A549 (cell line): ENCODE measurements around the gene AP1S2. TPM values are rescaled to one million over a fixed set of nuclear protein-coding genes. Genes with fewer than 3 reads are reported as not detected.

Experiments used
- ATAC-seq, 2 experiments: fragments of 200-7000 bp in 1 of 2; fragments of >200 bp in 1 of 2; cut with Nextera tagmentation in 1 of 2; cut with Tn5 transposase in 1 of 2; 3 replicates each; pipeline versions ENCODE4 v1.8.0 to v1.9.1; 2018 to 2020; ENCODE audit warnings: mild to moderate bottlenecking in 1 of 2, moderate library complexity in 1 of 2
- CTCF ChIA-PET: fragments of 300-600 bp; sonication (Branson Sonifier 250); formaldehyde crosslinking; extraction: SDS; loops from one replicate; lab custom pipeline; 2021; ENCODE audit warnings: antibody characterized with exemption, inconsistent platforms; lab: Yijun Ruan, JAX
- POLR2A ChIA-PET: fragments of 350-600 bp; formaldehyde crosslinking; extraction: SDS; loops from one replicate; lab custom pipeline; 2021; ENCODE audit warnings: antibody characterized with exemption, inconsistent platforms; lab: Yijun Ruan, JAX
- DNase-seq, 2 experiments: peaks; one replicate each; pipeline versions ENCODE4 v3.0.0 to v3.0.0-alpha.2; 2011 to 2016; ENCODE audit warnings: low read depth in 1 of 2, low spot score in 1 of 2
- FAIRE-seq: peaks from 2 replicates; lab custom pipeline; 2011; peaks lifted over from hg19 to GRCh38; lab: Jason Lieb, UNC
- H3K27ac ChIP-seq, 2 experiments: fragments of >200 bp; sonication (Bioruptor Twin); formaldehyde crosslinking; 3 replicates each; pipeline ENCODE4 v1.5.1; 2016 to 2017
- H3K4me1 ChIP-seq: fragments of >200 bp; sonication (Bioruptor Twin); formaldehyde crosslinking; 3 replicates; pipeline ENCODE4 v1.6.1; 2016
- H3K4me2 ChIP-seq: fragments of >200 bp; sonication (Bioruptor Twin); formaldehyde crosslinking; 3 replicates; pipeline ENCODE4 v1.6.1; 2016
- H3K4me3 ChIP-seq: fragments of >200 bp; sonication (Bioruptor Twin); formaldehyde crosslinking; 3 replicates; pipeline ENCODE4 v1.5.1; 2016
- H3K9me3 ChIP-seq: fragments of >200 bp; sonication (Bioruptor Twin); formaldehyde crosslinking; 3 replicates; pipeline ENCODE4 v1.6.1; 2016
- CBX8 ChIP-seq: fragments of 200-600 bp; sonication (generic); IDR thresholded peaks from 2 replicates; pipeline ENCODE4 v1.6.1; 2016
- CHD2 ChIP-seq: fragments of 150-350 bp; IDR thresholded peaks from 2 replicates; pipeline ENCODE4 v1.6.1; 2014; ENCODE audit warnings: low read length; ENCODE audit not compliant: partially characterized antibody
- EHF ChIP-seq: fragments of 250-450 bp; sonication (Bioruptor Pico); IDR thresholded peaks from 2 replicates; pipeline ENCODE4 v1.5.0; 2020; ENCODE audit warnings: mild to moderate bottlenecking
- EP300 ChIP-seq, 2 experiments: fragments of >200 bp; sonication (Bioruptor Twin); formaldehyde crosslinking; IDR thresholded peaks; 2 replicates in 1 of 2; 3 replicates in 1 of 2; pipeline ENCODE4 v1.6.1; 2016 to 2017
- ESRRA ChIP-seq: fragments of 150-350 bp; IDR thresholded peaks from 2 replicates; pipeline ENCODE4 v1.6.1; 2014; ENCODE audit warnings: mild to moderate bottlenecking, low read length, borderline replicate concordance
- FOSB ChIP-seq: fragments of 250-450 bp; sonication (Bioruptor Pico); IDR thresholded peaks from 2 replicates; pipeline ENCODE4 v1.5.0; 2020; ENCODE audit warnings: mild to moderate bottlenecking, moderate library complexity
- GATA3 ChIP-seq: IDR thresholded peaks from 2 replicates; pipeline ENCODE4 v1.6.1; 2012; ENCODE audit warnings: borderline replicate concordance
- HEYL ChIP-seq: fragments of 250-450 bp; sonication (Bioruptor Pico); IDR thresholded peaks from 2 replicates; pipeline ENCODE4 v1.8.0; 2021; ENCODE audit warnings: mild to moderate bottlenecking, moderate library complexity
- HOXB13 ChIP-seq: fragments of 250-450 bp; sonication (Bioruptor Pico); IDR thresholded peaks from 2 replicates; pipeline ENCODE4 v1.5.0; 2020; ENCODE audit warnings: low read depth, mild to moderate bottlenecking, moderate library complexity
- JUN ChIP-seq, 2 experiments: fragments of >200 bp; sonication (Bioruptor Twin); formaldehyde crosslinking; IDR thresholded peaks; 2 replicates in 1 of 2; 3 replicates in 1 of 2; pipeline ENCODE4 v1.6.1; 2016 to 2017
- MAFK ChIP-seq: fragments of 450-650 bp; IDR thresholded peaks from 2 replicates; pipeline ENCODE4 v1.6.1; 2014; ENCODE audit not compliant: partially characterized antibody
- MAX ChIP-seq: IDR thresholded peaks from 2 replicates; pipeline ENCODE4 v1.6.1; 2012
- MAZ ChIP-seq: fragments of 150-350 bp; IDR thresholded peaks from 2 replicates; pipeline ENCODE4 v1.6.1; 2014; ENCODE audit warnings: antibody characterized with exemption, low read depth, low read length, borderline replicate concordance
- NFE2L2 ChIP-seq: fragments of 150-350 bp; conservative IDR thresholded peaks from 2 replicates; pipeline ENCODE4 v1.6.1; 2014; ENCODE audit warnings: low read length
- NPAS2 ChIP-seq: fragments of 250-450 bp; sonication (Bioruptor Pico); IDR thresholded peaks from 2 replicates; pipeline ENCODE4 v1.8.0; 2022; ENCODE audit warnings: mild to moderate bottlenecking, moderate library complexity, borderline replicate concordance
- PBX3 ChIP-seq: IDR thresholded peaks from 2 replicates; pipeline ENCODE4 v1.6.1; 2012
- PHF8 ChIP-seq: fragments of 200-600 bp; sonication (generic); IDR thresholded peaks from 2 replicates; pipeline ENCODE4 v1.6.1; 2016; ENCODE audit warnings: low read depth, mild to moderate bottlenecking, antibody characterized with exemption, moderate library complexity, borderline replicate concordance
- POLR2A ChIP-seq: IDR thresholded peaks from 2 replicates; pipeline ENCODE4 v1.6.1; 2012; ENCODE audit warnings: mild to moderate bottlenecking, low read length
- RAD21 ChIP-seq, 2 experiments: fragments of >200 bp in 1 of 2; sonication (Bioruptor Twin) in 1 of 2; formaldehyde crosslinking in 1 of 2; IDR thresholded peaks in 1 of 2; conservative IDR thresholded peaks in 1 of 2; 2 replicates in 1 of 2; 3 replicates in 1 of 2; pipeline ENCODE4 v1.6.1; 2012 to 2018; ENCODE audit warnings: inconsistent platforms in 1 of 2
- RFX5 ChIP-seq: fragments of 450-650 bp; IDR thresholded peaks from 2 replicates; pipeline ENCODE4 v1.7.1; 2014; ENCODE audit warnings: antibody characterized with exemption, mild to moderate bottlenecking, moderate library complexity
- SMC3 ChIP-seq: fragments of >200 bp; sonication (Bioruptor Twin); formaldehyde crosslinking; IDR thresholded peaks from 3 replicates; pipeline ENCODE4 v1.6.1; 2018; ENCODE audit warnings: inconsistent platforms
- SREBF2 ChIP-seq: fragments of 450-650 bp; IDR thresholded peaks from 2 replicates; pipeline ENCODE4 v1.6.1; 2014; ENCODE audit warnings: mild to moderate bottlenecking, moderate library complexity
- ZFP36 ChIP-seq: fragments of 450-650 bp; IDR thresholded peaks from 2 replicates; pipeline ENCODE4 v1.6.1; 2014; ENCODE audit warnings: borderline replicate concordance; ENCODE audit not compliant: partially characterized antibody
- WGBS: methylation state at CpG from one replicate; pipeline ENCODE4 v1.1.6; 2017; ENCODE audit errors: missing lambda C conversion rate; 5-methylcytosine and 5-hydroxymethylcytosine counted together
- polyA minus RNA-seq: library from RNA; depleted of rRNA, polyadenylated mRNA; stranded (reverse); fragments of >200 nt; gene quantifications from 2 replicates; pipeline ENCODE4 v1.2.3, GENCODE V29; 2011; rRNA and poly(A)+ RNA removed
- polyA plus RNA-seq, 4 experiments: library from polyadenylated mRNA; depleted of rRNA in 3 of 4; stranded (reverse); fragments of >200 nt; fragmentation: RNase III in 1 of 4; extraction: RNeasy Plus Mini Kit Qiagen cat#74134 plus additional on column Dnase treatment in 1 of 4; gene quantifications; 2 replicates in 3 of 4; 3 replicates in 1 of 4; pipeline ENCODE4 v1.2.3, GENCODE V29; 2011 to 2017
- TF ChIP-seq, protein P1 (sequence below): fragments of 250-450 bp; sonication (Bioruptor Pico); IDR thresholded peaks from 2 replicates; pipeline ENCODE4 v1.5.0; 2021; ENCODE audit warnings: mild to moderate bottlenecking, moderate library complexity, borderline replicate concordance
- TF ChIP-seq, protein P2 (sequence below): IDR thresholded peaks from 2 replicates; pipeline ENCODE4 v1.6.1; 2012; ENCODE audit warnings: low read depth, borderline replicate concordance
- TF ChIP-seq, protein P3 (sequence below): fragments of 450-650 bp; IDR thresholded peaks from 2 replicates; pipeline ENCODE4 v1.6.1; 2014; ENCODE audit warnings: antibody characterized with exemption
- TF ChIP-seq, protein P4 (sequence below): fragments of 250-450 bp; sonication (Bioruptor Pico); IDR thresholded peaks from 2 replicates; pipeline ENCODE4 v1.5.0; 2020; ENCODE audit warnings: low read depth, mild to moderate bottlenecking, moderate library complexity

Gene AP1S2
- polyA plus RNA-seq (2011; rRNA removed): 14.7 and 18.5 TPM in 2 replicates
- polyA plus RNA-seq (2012; cell fraction: cytosol; rRNA removed): 4.3 and 4.6 TPM in 2 replicates
- polyA plus RNA-seq (2012; cell fraction: nucleus; rRNA removed): 1.1 and 3.2 TPM in 2 replicates
- 15.8 to 17.4 TPM (median 17.1 TPM) in 3 replicates for polyA plus RNA-seq (2017; fragmentation: RNase III; extraction: RNeasy Plus Mini Kit Qiagen cat#74134 plus additional on column Dnase treatment)
- 3.0 and 3.9 TPM in 2 replicates for polyA minus RNA-seq

GRCh38 chrX:15854712-15855567, at the start of gene AP1S2:
AP1S2 (minus strand) TSS chrX:15854813; CDS start chrX:15852524, 2,289 bp downstream.
- peak within 1 kb of the TSS; percentile 82 for H3K4me3 ChIP-seq
- ATAC-seq: peak; percentile 94 to 99
- ChIA-PET POLR2A (interaction anchor here (0.6 kb wide), 1 partner anchor 384 kb away, joined by 3 read pairs; no protein-coding TSS in a partner anchor), CTCF (no interaction called here)
- WGBS: 5% methylated on average over 12 of the region's 85 CpGs
- H3K9me3 ChIP-seq: no peaks in the 10 kb centered on the region
- TF ChIP-seq PHF8 (peak; percentile 71), JUN (IDR thresholded peaks at IDR 0.05) (peak in 1 of 2 experiments; percentile 42; a peak in 2 of 5 replicates), HOXB13 (CRISPR knock-in tag) (no peak), HEYL (CRISPR knock-in tag) (no peak), EP300 (IDR thresholded peaks at IDR 0.05) (no peak), SMC3 (no peak), SREBF2 (no peak), FOSB (CRISPR knock-in tag) (no peak), PBX3 (no peak), POLR2A (peak; percentile 59), RAD21 (conservative IDR thresholded peaks at IDR 0.05 in 1 of 2, IDR thresholded peaks at IDR 0.05 in 1 of 2) (no peak), CHD2 (no peak), CBX8 (no peak), NFE2L2 (no peak), RFX5 (peak; percentile 85; the same call in 1 of the 2 replicates), EHF (CRISPR knock-in tag) (no peak), ZFP36 (no peak), MAFK (no peak), MAZ (no peak), NPAS2 (CRISPR knock-in tag) (no peak), MAX (peak; percentile 82; the same call in 1 of the 2 replicates), GATA3 (no peak), ESRRA (no peak)
- TF ChIP-seq, protein P1, sequence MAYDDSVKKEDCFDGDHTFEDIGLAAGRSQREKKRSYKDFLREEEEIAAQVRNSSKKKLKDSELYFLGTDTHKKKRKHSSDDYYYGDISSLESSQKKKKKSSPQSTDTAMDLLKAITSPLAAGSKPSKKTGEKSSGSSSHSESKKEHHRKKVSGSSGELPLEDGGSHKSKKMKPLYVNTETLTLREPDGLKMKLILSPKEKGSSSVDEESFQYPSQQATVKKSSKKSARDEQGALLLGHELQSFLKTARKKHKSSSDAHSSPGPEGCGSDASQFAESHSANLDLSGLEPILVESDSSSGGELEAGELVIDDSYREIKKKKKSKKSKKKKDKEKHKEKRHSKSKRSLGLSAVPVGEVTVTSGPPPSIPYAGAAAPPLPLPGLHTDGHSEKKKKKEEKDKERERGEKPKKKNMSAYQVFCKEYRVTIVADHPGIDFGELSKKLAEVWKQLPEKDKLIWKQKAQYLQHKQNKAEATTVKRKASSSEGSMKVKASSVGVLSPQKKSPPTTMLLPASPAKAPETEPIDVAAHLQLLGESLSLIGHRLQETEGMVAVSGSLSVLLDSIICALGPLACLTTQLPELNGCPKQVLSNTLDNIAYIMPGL (CRISPR knock-in tag): no peak
- TF ChIP-seq, protein P2, sequence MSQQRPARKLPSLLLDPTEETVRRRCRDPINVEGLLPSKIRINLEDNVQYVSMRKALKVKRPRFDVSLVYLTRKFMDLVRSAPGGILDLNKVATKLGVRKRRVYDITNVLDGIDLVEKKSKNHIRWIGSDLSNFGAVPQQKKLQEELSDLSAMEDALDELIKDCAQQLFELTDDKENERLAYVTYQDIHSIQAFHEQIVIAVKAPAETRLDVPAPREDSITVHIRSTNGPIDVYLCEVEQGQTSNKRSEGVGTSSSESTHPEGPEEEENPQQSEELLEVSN: peak; percentile 96
- TF ChIP-seq, protein P3, sequence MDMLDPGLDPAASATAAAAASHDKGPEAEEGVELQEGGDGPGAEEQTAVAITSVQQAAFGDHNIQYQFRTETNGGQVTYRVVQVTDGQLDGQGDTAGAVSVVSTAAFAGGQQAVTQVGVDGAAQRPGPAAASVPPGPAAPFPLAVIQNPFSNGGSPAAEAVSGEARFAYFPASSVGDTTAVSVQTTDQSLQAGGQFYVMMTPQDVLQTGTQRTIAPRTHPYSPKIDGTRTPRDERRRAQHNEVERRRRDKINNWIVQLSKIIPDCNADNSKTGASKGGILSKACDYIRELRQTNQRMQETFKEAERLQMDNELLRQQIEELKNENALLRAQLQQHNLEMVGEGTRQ: peak; percentile 88
- TF ChIP-seq, protein P4, sequence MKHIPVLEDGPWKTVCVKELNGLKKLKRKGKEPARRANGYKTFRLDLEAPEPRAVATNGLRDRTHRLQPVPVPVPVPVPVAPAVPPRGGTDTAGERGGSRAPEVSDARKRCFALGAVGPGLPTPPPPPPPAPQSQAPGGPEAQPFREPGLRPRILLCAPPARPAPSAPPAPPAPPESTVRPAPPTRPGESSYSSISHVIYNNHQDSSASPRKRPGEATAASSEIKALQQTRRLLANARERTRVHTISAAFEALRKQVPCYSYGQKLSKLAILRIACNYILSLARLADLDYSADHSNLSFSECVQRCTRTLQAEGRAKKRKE (CRISPR knock-in tag): no peak
- peak within 1 kb of the TSS; percentile 77 to 89 for H3K27ac ChIP-seq
- peaks cover 6% of the 10 kb centered on the region; the same call in 1 of the 3 replicates for H3K4me1 ChIP-seq
- no peak for FAIRE-seq
- peak; percentile 70 to 94 for DNase-seq
- peak within 1 kb of the TSS; percentile 81 for H3K4me2 ChIP-seq
